K562 (cell line): ENCODE results near the gene SPACA9.

Source experiments
- CEBPB ChIP-seq: fragments of 450-650 bp; IDR thresholded peaks from 2 replicates; pipeline ENCODE4 v1.6.1; 2016; ENCODE audit warnings: missing genetic modification characterization, missing compliant biosample characterization
- CTBP1 ChIP-seq: fragments of 450-650 bp; IDR thresholded peaks from 2 replicates; pipeline ENCODE4 v1.6.1; 2016; ENCODE audit warnings: borderline replicate concordance
- DACH1 ChIP-seq: fragments of 450-650 bp; IDR thresholded peaks from 2 replicates; pipeline ENCODE4 v1.6.1; 2018; ENCODE audit not compliant: partially characterized antibody
- EP300 ChIP-seq: IDR thresholded peaks from 2 replicates; pipeline ENCODE4 v1.6.1; 2012; ENCODE audit warnings: low read length, improper control_type of control experiment
- EZH2 ChIP-seq: IDR thresholded peaks from 2 replicates; pipeline ENCODE4 v1.6.1; 2012; ENCODE audit warnings: low read depth, mild to moderate bottlenecking, inconsistent platforms, low read length, borderline replicate concordance
- GABPA ChIP-seq: fragments of 200-800 bp; sonication (Bioruptor generic); conservative IDR thresholded peaks from 2 replicates; pipeline ENCODE4 v1.6.1; 2016; ENCODE audit warnings: low read depth, missing genetic modification characterization, missing compliant biosample characterization
- JUN ChIP-seq, 2 experiments: sonication (generic) in 1 of 2; formaldehyde crosslinking in 1 of 2; IDR thresholded peaks; 2 replicates each; pipeline versions ENCODE4 v1.6.1 to v1.8.0; 2012 to 2022; ENCODE audit warnings: borderline replicate concordance in 2 of 2, mild to moderate bottlenecking in 2 of 2, improper control_type of control experiment in 1 of 2, low read depth in 1 of 2, low read length in 1 of 2, missing genetic modification reagents in 1 of 2
- MYC ChIP-seq, 2 experiments: fragments of 250-450 bp in 1 of 2; sonication (Bioruptor Pico) in 1 of 2; IDR thresholded peaks; 2 replicates each; pipeline versions ENCODE4 v1.5.1 to v1.6.1; 2012 to 2021; ENCODE audit warnings: low read depth in 2 of 2, borderline replicate concordance in 1 of 2, improper control_type of control experiment in 1 of 2, low read length in 1 of 2, mild to moderate bottlenecking in 1 of 2, moderate library complexity in 1 of 2
- NRF1 ChIP-seq, 2 experiments: fragments of 450-650 bp; IDR thresholded peaks in 1 of 2; conservative IDR thresholded peaks in 1 of 2; 2 replicates each; pipeline ENCODE4 v1.6.1; 2014; ENCODE audit warnings: mild to moderate bottlenecking in 2 of 2
- PATZ1 ChIP-seq: fragments of 250-450 bp; sonication (Bioruptor Pico); IDR thresholded peaks from 2 replicates; pipeline ENCODE4 v1.5.0; 2020; ENCODE audit warnings: mild to moderate bottlenecking, borderline replicate concordance
- POLR2AphosphoS5 ChIP-seq: IDR thresholded peaks from 2 replicates; pipeline ENCODE4 v1.6.1; 2011; ENCODE audit warnings: mild to moderate bottlenecking, low read depth, low read length, moderate library complexity; ENCODE audit not compliant: control insufficient read depth, insufficient read depth
- ZNF316 ChIP-seq: fragments of 450-650 bp; IDR thresholded peaks from 2 replicates; pipeline ENCODE4 v1.6.1; 2016
- ZNF592 ChIP-seq: fragments of 450-650 bp; IDR thresholded peaks from 2 replicates; pipeline ENCODE4 v1.6.1; 2017; ENCODE audit warnings: antibody characterized with exemption, mild to moderate bottlenecking
- TF ChIP-seq, protein P1 (sequence below): sonication (generic); formaldehyde crosslinking; IDR thresholded peaks from 2 replicates; pipeline ENCODE4 v1.8.1; 2023; ENCODE audit warnings: mild to moderate bottlenecking, missing genetic modification reagents

DNA sequence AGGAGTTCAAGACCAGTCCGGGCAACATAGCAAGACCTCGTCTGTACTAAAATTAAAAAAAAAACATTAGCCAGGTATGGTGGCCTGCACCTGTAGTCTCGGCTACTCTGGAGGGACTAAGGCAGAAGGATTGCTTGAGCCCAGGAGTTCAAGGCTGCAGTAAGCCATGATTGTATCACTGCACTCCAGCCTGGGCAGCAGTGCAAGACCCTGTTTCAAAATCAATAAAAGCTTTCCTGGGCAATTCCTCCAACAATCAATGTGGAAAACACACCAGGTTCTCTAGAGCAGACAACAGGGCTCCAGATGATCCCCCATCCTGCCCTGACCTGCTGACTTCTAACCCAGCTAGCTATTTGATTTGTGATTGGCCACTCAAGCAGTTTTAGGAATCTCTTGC is 1.8 kb upstream of the SPACA9 start:
- TF ChIP-seq CEBPB (tag) (no peak), PATZ1 (CRISPR knock-in tag) (no peak), POLR2AphosphoS5 (no peak), EZH2 (no peak), MYC (IDR thresholded peaks at IDR 0.05; ENCODE audit: low read depth, low read length) (no peak), MYC (CRISPR knock-in tag; IDR thresholded peaks at IDR 0.05; ENCODE audit: borderline replicate concordance, low read depth) (no peak), JUN (IDR thresholded peaks at IDR 0.05; ENCODE audit: borderline replicate concordance, low read depth, low read length) (no peak), JUN (CRISPR knock-in tag; IDR thresholded peaks at IDR 0.05; ENCODE audit: borderline replicate concordance) (no peak), ZNF316 (no peak), GABPA (tag) (no peak), ZNF592 (no peak), CTBP1 (no peak), NRF1 (conservative IDR thresholded peaks at IDR 0.05 in 1 of 2, IDR thresholded peaks at IDR 0.05 in 1 of 2) (no peak), EP300 (no peak), DACH1 (no peak)
- TF ChIP-seq, protein P1, sequence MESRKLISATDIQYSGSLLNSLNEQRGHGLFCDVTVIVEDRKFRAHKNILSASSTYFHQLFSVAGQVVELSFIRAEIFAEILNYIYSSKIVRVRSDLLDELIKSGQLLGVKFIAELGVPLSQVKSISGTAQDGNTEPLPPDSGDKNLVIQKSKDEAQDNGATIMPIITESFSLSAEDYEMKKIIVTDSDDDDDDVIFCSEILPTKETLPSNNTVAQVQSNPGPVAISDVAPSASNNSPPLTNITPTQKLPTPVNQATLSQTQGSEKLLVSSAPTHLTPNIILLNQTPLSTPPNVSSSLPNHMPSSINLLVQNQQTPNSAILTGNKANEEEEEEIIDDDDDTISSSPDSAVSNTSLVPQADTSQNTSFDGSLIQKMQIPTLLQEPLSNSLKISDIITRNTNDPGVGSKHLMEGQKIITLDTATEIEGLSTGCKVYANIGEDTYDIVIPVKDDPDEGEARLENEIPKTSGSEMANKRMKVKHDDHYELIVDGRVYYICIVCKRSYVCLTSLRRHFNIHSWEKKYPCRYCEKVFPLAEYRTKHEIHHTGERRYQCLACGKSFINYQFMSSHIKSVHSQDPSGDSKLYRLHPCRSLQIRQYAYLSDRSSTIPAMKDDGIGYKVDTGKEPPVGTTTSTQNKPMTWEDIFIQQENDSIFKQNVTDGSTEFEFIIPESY = no peak
